BJ (cell line): ENCODE data around the gene PACRG. TPM values are rescaled to one million over a fixed set of nuclear protein-coding genes. Genes with fewer than 3 reads are reported as not detected.

Source experiments
- CTCF ChIA-PET: fragments of 350-600 bp; formaldehyde crosslinking; extraction: SDS; loops from one replicate; lab custom pipeline; 2021; ENCODE audit warnings: antibody characterized with exemption, inconsistent platforms; lab: Yijun Ruan, JAX
- POLR2A ChIA-PET: fragments of 300-600 bp; sonication (Branson Sonifier 250); formaldehyde crosslinking; extraction: SDS; loops from one replicate; lab custom pipeline; 2021; ENCODE audit warnings: antibody characterized with exemption; lab: Charles Lee
- DNase-seq: peaks from one replicate; pipeline ENCODE4 v3.0.0-alpha.2; 2011; ENCODE audit warnings: low read depth
- H3K27me3 ChIP-seq: 2 replicates; pipeline ENCODE4 v1.6.0; 2011; ENCODE audit warnings: low read length; ENCODE audit not compliant: control insufficient read depth, insufficient read depth
- H3K36me3 ChIP-seq: 2 replicates; pipeline ENCODE4 v1.5.1; 2011; ENCODE audit warnings: low read length; ENCODE audit not compliant: control insufficient read depth, insufficient read depth
- H3K4me3 ChIP-seq: 2 replicates; pipeline ENCODE4 v1.5.1; 2011; ENCODE audit warnings: low read depth, mild to moderate bottlenecking, control low read depth, low read length
- polyA plus RNA-seq: library from polyadenylated mRNA; depleted of rRNA; stranded (reverse); fragments of >200 nt; gene quantifications from 2 replicates; pipeline ENCODE4 v1.2.3, GENCODE V29; 2011
- TF ChIP-seq, protein P1 (sequence below): IDR thresholded peaks from 2 replicates; pipeline ENCODE4 v1.5.1; 2011; ENCODE audit warnings: low read depth, mild to moderate bottlenecking, control low read depth, inconsistent platforms, low read length, moderate library complexity; ENCODE audit not compliant: insufficient read depth

The PACRG gene
- polyA plus RNA-seq, 1 experiment = 0.20 TPM

DNA sequence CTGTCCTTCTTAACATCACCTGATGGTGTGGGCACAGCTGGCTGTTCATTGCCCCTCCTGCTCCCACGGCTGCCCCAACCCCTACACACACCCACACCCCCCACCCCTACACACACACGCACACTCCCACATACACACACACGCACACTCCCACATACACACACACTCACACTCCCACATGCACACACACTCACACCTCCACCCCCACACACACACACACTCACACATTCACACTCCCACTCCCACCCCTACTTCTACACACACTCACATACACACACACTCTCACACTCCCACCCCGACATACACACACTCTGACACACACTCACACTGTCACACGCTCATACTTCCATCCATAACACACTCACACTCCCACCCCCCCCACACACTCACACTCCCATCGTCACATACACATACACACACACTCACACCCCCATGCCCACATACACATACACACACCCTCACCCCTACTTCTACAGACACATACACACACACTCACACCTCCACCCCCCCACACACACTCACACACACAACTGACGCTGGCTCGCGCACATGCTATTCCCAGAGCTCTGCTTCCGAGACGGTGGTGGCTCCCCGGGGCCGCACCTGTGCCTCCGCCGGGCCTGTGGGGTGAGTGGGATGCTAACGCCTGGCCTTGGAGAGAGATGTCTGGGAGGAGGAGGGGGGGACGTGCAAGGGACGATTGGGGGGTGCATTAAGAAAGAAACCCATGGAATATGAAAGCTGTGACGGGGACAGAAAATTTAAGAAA lies 512.0 kb downstream of the PACRG start:
- CTCF ChIA-PET = no interaction called here
- H3K36me3 ChIP-seq = no peaks in the 10 kb centered on the region
- no peaks in the 10 kb centered on the region for H3K27me3 ChIP-seq
- TF ChIP-seq, protein P1, sequence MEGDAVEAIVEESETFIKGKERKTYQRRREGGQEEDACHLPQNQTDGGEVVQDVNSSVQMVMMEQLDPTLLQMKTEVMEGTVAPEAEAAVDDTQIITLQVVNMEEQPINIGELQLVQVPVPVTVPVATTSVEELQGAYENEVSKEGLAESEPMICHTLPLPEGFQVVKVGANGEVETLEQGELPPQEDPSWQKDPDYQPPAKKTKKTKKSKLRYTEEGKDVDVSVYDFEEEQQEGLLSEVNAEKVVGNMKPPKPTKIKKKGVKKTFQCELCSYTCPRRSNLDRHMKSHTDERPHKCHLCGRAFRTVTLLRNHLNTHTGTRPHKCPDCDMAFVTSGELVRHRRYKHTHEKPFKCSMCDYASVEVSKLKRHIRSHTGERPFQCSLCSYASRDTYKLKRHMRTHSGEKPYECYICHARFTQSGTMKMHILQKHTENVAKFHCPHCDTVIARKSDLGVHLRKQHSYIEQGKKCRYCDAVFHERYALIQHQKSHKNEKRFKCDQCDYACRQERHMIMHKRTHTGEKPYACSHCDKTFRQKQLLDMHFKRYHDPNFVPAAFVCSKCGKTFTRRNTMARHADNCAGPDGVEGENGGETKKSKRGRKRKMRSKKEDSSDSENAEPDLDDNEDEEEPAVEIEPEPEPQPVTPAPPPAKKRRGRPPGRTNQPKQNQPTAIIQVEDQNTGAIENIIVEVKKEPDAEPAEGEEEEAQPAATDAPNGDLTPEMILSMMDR = no peak
- POLR2A ChIA-PET = no interaction called here
- no peak for DNase-seq
- H3K4me3 ChIP-seq = no peak overlapping the region

GRCh38 chr6:163240556-163240955 lies 512.8 kb downstream of the PACRG start:
- no peak for DNase-seq
- ChIA-PET CTCF (no interaction called here), POLR2A (no interaction called here)
- Histone ChIP-seq H3K27me3 (no peaks in the 10 kb centered on the region), H3K36me3 (no peaks in the 10 kb centered on the region), H3K4me3 (no peak overlapping the region)
- TF ChIP-seq, protein P1 = no peak

DNA sequence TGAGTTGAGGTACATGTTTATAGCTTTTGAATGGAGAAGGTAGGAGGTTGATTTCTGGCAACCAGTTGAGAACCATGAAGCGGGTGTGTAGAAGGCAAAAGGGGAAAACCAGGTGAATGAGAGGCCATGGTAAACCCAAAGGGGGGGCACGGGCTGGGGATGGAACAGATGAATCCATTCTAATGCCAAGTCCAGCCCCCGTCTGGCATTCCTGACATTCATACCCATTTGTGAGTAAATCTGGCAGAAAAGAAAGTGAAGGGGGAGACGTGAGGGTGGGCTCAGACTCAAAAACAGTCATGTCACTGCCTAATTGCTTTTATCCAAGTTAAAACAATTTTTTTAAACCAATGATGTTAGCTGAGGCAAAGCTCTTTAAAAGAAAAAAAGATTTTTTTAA lies 513.9 kb downstream of the PACRG start:
- TF ChIP-seq, protein P1 = no peak
- Histone ChIP-seq H3K4me3 (no peak overlapping the region), H3K36me3 (no peaks in the 10 kb centered on the region), H3K27me3 (no peaks in the 10 kb centered on the region)
- no peak for DNase-seq
- ChIA-PET POLR2A (no interaction called here), CTCF (no interaction called here)

DNA sequence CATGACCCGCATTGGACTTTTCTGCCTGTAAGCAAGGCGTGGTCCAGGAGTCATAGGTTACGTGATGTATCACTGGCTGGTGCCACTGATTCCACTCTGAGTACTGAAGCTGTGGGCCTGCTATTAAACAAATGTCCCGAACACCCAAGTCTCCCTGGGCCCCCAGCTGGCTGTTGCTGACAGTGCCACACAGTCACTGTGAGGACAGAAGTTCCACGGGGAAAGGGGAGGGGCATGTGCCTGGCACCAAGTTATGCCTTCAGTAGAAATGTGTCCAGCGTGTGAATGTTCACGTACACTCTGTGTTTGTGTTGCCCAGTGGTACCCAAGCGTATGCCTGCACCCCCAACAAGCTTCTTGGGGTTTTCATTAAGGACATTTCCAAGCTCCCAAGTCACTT lies 515.3 kb downstream of the PACRG start:
- CTCF ChIA-PET = no interaction called here

More for the DNA sequence above, 515.3 kb downstream of the PACRG start:
- POLR2A ChIA-PET = no interaction called here
- no peak for DNase-seq
- Histone ChIP-seq H3K36me3 (no peaks in the 10 kb centered on the region), H3K4me3 (no peak overlapping the region), H3K27me3 (no peaks in the 10 kb centered on the region)
- TF ChIP-seq, protein P1 = no peak
